OCI-M2 (cell line): ENCODE results near the gene LILRA6.
A peak's percentile ranks its signal among the peaks of the same experiment; 100 is the strongest.
"Not testable (repeated sequence)": the region's sequence is repeated elsewhere in the genome, so short reads cannot be mapped to it uniquely, and the experiment has no call there.

Experiments used
- DNase-seq: peaks from one replicate; lab custom pipeline; 2025; ENCODE audit not compliant: unreplicated experiment; lab: John Stamatoyannopoulos, UW

The LILRA6 gene

DNA sequence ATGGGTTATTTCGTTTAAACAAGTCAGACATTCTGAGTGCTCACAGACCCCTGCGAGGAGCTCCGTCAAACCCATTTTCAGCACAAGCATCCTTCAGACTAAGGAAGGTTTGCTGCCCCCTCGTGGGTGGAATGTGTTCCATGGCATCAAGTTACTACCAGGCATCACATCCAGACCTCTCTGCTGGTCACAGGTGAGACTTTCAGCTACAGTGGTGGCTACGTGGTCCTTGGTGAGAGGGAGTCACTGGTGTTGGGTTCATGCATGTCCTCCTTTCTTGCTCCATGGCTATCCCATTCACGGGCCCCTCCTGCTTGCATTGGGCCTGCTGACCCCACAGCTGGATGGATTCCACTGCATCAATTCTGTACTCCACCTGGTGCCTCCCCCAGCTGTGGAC lies 23.5 kb upstream of the LILRA6 start:
- peak; percentile 13 for DNase-seq

DNA sequence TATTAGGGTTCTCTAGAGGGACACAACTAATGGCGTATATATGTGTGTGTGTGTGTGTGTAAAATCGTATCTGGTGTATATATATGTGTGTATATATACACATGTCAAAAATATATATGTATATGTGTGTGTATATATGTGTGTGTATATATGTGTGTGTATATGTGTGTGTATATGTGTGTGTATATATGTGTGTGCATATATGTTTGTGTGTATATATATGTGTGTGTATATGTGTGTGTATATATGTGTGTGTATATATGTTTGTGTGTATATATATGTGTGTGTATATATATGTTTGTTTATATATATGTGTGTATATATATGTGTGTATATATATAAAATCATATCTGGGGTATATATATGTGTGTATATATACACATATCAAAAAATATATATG lies 19.9 kb upstream of the LILRA6 start:
- DNase-seq = no peak

DNA sequence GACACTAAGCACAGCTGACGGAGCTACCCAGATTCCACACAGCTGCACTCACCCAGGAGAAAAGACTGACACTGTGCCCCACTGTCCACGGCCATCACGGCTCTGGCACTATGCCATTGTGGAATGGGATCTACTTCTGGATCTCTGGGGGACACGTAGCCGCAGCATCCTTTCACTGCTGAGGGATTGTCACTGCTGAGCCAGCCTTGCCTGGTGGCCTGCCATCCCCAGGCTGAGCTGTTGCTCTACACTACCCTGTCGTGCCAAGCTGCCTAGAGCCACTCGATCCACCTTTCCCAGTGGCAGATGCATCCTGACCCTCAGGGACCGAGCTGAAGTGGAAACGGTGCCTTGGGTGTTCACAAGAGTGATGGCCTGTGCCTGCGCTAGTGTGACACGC lies 19.5 kb upstream of the LILRA6 start:
- DNase-seq = no peak

DNA sequence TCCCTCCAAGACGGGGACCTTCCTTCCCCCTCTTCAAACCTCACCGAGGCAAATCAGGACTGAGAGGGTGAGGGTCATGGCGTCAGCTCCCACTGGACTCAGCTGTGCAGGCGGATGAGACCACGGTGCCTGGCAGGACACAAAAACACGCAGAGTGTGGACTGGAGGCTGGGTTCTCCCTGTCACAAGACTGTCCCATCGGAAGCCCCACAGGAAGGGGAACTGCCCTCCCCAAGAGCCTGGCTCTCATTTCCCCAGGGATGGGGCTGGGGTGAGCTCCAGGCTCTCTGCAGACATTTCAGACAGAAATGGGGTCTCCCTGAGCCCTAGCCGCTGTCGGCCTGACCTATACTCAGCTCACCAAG lies 14.5 kb upstream of the LILRA6 start, which contains the start of gene LILRB5:
TSS of gene LILRB5 (minus strand) at position 158 of the 365 bp plus-strand sequence. CDS start at position 78, 80 bp downstream.
- DNase-seq = no peak

DNA sequence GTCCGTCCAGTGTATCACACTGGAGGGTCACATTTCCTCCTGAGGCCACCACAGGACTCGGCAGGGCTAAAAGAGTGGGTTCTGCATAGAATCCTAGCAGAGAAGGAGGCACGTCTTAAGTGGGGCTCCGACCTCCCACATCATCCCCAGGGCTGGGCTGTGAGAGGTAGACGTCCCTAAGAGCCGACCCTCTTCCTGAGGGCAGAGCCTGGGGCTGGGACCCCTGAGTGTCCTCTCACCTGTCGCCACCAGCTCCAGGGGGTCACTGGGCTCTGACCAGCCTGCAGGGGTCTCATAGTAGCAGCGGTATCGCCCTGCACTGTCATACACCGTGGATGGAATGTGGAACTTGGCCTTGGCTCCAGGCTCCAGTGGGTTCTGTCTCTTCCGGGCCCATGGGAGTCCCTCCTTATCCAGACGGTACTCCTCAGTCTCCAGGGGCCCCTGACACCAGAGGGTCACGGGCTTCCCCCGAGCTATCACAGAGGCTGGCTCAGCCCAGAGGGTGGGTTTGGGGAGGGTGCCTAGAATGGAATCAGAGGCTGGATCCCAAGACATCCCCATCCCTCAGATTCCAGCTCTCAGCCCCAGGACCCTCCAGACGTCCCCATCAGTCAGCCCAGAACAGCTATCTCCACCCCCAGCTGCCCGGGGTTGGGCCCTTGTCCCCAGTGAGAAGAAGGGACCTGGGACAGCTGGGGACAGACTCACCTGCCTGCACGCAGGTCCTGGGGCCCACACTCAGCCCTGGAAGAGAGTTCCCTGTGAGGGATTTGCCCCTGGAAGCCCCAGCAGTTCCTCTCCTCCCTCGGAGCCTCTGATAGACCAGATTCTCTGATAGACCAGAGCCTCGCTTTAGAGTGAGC lies 13.9 kb upstream of the LILRA6 start:
- no peak for DNase-seq

DNA sequence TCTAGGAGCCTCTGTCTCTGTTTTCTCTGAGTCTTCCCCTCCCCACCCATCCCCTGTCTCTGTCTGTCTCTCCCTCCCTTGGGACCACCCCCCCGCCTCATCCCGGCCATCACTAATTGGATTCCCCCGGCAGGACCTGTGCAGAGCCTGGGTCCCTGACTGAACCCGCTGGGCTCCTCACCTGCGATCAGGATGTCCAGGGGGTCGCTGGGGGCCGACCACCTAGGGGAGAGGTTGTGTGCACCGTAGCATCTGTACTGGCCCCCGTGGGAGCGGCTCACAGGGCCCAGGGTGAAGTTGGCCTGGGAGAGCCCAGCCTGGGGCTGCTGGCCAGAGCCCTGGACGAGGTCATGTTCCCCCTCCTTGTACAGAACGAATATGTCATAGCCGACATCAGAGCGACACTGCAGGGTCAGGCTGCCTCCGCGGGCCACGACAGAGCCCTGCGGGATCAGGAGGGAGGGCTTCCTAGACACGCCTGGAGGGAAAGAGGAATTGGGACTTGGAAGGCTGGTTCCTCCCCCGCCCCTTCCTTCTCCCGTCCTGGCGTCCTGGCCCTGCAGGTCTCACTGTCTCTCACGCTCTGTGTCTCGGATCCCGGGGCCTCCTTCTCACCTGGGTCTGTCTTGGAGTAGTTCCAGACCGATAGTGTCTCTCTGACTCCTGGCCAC lies 12.7 kb upstream of the LILRA6 start:
- DNase-seq = no peak

DNA sequence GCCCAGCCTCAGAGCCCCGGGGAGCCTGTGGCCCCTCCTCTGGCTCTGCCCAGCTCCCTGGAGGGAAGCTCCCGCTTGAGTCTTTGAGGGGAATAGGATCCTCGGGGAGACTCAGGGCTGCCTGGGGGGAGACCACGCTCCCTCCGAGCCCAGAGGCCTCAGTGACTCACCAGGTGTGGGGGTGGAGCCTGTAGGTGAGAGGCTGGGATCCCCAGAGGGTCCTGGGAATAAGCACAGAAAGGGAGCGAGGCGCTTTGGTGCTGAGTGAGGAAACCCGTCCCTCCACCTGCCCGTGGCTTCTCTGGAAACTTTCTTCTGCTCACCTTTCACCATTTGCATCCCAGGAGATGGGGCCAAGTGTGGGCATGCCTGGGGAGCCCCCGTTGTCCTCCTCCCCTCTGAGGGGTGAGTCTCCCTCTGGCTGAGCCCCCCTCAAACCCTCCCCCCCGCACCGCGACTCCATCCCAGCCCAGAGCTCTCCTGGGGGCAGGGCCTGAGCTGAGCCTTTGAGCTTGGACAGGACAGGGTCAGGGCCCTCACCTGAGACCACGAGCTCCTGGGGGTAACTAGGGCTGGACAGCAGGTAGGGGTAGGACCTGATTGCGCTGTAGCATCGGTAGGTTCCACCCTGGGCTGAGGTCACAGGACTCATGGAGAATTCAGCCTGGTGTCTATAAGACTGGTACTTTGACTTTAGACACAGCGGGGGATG lies 11.8 kb upstream of the LILRA6 start:
- DNase-seq = no peak

DNA sequence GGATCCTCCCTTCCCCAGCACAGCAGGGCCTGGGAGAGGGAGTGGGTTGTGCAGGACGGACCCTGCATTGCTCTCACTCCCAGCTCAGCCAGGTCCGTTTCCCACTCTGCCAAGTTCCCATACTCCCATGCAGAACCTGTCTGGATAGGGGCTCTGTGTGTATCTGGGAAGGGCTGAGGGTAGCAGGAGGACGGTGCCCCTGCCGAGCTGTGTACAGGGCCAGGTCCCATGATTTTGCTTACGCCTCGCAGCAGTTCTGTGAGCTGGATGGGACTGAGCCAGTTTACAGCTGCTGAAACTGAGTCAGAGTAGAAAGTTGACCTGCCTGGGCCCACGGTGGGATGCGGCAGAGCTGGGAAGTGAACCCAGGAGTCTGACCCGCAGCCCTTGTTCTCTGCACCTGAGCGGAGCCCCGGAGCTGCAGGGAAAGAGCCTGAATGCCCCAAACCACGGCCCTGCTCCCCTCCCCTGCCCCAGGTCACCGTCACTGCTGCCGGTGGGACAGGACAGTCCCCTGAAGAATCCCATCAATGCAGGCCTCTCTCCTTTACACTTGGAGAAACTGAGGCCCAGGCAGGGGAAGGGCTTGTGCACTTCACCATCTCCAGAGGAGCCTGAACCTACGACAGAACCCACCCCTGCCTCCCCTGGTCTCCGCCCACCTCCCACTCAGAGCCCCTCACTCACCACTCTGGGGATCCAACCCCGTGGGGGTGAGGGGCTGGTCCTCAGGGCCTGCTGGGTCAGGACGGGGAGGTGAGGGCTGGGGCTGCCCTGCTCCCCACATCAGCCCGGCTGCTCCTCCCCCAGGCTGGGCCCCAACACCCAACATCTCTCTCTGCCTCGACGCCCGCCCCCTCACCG lies 11.0 kb upstream of the LILRA6 start:
- DNase-seq = no peak

DNA sequence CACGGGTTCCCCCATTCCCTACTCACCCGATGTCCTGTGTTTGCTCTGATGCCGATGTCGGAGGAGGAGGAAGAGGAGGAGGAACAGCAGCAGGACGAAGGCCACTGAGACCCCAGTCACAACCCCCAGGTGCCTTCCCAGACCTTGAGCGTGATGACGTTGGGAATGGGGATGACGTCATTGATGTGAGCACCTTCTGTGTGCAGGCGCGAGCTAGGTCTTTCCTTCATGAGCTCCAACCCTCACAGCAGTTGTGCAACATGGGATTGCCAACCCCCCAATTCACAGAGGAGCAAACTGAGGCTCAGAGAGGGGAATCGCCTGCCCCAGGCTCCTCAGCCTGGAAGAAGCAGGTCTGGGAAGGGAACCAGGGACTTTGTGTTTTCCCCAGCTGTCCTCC lies 10.3 kb upstream of the LILRA6 start:
- no peak for DNase-seq

DNA sequence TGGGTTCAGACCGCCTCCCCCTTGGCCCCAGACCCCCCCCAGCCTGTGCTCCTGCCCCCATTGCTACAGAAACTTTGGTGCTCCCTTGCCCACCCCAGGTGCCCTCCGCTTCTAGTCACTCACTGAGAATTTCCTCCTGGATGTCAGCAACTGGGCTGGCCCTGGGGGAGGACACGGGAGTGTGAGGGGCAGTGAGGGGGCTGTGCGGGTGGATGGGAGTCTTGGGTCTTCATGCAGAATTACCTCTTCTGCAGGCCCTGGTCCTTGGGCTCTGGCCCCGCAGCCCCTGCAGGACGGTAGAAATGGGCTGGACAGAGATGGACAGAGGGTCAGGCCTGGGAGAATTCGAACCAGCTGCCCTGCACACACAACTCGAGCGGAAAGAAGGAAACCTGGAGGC lies 9.7 kb upstream of the LILRA6 start:
- DNase-seq = no peak

DNA sequence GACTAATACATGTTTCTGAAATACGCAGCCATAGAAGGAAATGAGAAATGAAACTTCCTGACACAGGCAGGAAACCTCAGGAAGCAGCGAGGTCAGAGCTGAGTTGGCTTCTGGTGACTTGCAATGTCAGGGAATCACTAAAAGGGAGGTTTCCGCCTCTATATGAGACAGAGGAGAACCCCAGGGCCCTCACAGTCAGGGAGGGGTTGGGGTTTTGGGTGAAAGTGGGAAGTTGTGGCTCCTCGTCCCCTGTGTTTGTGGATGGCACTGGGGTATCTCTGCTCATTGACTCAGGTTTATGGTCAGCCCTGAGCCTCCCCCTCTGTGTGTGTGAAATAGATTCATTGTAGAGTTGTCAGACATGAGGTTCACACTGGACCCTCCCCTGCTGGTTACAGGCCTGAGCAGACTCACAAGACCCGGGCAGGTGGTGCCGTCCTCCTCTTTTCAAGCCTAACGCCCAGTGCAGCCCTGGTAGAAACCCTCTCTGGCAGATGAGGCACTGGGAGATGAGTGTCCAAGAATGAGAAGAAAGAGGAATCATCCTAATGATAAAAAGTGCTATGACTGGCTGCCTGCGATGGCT lies 5.5 kb upstream of the LILRA6 start:
- no peak for DNase-seq

DNA sequence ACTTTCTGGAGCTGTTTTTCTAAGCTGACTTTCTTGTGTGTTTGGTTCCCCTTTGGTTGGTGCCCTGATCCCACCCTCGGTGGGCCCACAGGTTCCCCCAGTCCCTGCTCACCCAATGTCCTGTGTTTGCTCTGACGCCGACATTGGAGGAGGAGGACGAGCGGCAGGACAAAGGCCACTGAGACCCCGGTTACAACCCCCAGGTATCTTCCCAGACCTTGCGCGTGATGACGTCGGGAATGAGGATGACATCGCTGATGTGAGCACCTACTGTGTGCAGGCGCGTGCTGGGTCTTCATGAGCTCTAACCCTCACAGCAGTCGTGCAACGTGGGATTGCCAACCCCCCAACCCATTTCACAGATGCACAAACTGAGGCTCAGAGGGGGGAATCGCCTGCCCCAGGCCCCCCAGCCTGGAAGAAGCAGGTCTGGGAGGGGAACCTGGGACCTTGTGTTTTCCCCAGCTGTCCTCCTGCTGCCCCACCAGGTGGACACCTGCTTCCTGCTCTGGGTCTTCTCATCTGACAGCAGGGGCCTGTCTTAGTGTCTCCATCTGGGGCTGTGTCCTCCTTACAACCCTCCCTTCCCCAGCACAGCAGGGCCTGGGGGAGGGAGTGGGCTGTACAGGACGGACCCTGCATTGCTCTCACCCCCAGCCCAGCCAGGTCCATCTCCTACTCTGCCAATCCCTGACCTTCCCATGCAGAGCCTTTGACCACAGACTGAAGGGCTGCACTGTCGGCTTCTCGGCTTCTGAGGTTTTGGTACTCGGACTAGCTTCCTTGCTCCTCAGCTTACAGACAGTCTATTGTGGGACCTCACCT lies 4.7 kb upstream of the LILRA6 start:
- DNase-seq = no peak

DNA sequence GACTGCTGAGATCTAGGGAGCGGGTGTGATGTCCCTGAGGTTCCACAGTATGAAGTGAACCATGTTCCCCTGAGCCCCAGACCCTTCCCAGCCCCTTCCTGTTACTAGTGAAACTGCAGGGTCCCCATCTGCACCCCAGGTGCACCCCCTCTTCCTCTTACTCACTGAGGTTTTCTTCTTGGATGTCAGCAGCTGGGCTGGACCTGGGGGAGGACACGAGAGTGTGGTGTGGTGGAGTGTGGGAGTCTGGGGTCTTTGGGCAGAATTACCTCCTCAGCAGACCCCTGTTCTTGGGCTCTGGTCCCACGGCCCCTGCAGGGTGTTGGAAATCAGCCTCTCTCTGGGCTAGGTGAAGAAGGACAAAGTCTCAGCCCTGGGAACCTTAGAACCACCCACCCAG lies 3.3 kb upstream of the LILRA6 start:
- DNase-seq = no peak

DNA sequence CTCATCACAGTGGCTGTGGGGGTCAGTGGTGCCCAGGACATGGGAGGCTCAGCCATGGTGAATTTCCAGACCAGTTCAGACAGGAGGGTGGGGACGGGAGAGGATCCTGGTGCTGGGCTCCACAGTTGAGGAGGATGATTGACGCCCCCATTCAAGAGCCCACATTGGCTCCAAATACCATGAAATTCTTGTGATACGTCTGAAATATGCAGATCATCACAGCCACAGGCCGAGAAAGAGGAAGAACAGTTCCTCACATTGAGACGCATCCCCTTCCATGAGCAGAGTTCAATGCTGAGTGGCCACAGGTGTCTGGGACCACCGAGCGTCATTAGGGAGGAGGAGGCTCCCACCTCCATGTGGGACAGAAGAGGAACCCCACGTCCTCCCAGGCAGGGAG lies 1.2 kb upstream of the LILRA6 start:
- DNase-seq = not testable (repeated sequence)

DNA sequence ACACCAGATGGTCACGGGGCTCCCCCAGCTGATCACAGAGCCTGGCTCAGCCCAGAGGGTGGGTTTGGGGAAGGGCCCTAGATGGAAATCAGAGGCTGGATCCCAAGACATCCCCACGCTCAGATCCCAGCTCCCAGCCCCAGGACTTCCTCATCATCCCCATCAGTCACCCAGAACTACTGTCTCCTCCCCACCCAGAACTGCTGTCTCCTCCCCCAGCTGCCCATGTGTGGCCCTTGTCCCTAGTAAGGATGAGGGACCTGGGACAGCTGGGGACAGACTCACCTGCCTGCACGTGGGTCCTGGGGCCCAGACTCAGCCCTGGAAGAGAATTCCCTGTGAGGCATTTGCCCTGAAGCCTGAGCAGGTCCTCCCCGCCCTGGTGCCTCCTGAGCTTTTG lies 356 bp downstream of the LILRA6 start:
- not testable (repeated sequence) for DNase-seq

DNA sequence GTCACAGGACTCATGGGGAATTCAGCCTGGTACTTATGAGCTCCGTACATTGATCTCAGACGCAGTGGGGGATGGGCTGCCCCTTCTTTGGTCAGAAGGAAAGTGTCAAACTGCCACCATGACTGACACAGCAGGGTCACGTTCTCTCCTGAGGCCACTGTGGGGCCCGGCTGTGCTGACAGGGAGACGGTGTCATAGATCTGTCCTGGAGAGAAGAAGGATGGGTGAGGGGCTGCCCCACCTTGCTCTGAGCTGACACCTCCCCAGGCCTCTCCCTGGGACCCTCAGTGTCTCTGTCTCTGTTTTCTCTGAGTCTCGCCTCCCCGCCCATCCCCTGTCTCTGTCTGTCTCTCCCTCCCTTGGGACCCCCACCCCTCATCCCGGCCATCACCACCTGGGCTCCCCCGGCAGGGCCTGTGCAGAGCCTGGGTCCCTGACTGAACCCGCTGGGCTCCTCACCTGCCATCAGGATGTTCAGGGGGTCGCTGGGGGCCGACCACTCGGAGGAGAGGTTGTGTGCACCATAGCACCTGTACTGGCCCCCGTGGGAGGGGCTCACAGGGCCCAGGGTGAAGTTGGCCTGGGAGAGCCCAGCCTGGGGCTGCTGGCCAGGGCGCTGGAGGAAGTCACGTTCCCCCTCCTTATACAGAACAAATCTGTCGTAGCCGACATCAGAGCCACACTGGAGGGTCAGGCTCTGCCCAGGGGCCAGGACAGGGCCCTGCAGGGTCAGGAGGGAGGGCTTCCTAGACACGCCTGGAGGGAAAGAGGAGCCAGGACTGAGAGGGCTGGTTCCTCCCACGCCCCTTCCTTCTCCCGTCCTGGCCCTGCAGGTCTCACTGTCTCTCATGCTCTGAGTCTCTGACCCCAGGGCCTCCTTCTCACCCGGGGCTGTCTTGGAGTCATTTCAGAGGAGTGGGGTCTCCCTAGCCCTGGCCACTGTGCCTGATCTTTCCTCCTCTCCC lies 1.9 kb downstream of the LILRA6 start:
- DNase-seq = not testable (repeated sequence)

DNA sequence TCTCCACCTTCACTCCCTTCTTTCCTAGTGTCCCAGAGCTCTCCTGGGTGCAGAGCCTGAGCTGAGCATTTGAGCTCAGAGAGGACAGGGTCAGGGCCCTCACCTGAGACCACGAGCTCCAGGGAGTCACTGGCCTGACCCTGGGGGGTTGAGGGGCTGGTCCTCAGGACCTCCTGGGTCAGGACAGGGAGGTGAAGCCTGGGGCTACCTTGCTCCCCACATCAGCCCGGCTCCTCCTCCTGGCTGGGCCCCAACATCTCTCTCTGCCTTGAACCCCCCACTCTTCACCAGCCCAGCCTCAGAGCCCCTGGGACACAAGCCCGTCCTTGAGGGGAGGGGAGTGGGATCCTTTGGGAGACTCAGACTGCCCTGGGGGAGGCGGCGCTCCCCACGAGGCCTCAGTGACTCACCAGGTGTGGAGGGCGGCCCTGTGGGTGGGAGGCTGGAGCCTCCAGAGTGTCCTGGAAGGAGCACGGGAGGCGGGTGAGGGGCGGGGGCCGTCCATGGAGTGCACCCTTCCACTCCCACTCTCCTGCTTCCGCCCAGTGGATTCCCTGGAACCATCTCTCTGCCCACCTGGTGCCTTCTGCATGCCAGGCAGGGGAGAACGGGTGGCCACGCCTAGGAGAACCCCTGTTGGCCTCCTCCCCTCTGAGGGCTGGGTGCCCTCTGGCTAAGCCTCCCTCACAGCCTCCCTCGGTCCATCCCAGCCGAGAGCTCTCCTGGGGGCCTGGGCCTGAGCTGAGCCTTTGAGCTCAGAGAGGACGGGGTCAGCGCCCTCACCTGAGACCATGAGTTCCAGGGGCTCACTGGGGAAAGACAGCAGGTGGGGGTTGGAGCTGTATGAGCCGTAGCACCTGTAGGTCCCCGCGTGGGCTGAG lies 2.9 kb downstream of the LILRA6 start:
- DNase-seq = not testable (repeated sequence)

DNA sequence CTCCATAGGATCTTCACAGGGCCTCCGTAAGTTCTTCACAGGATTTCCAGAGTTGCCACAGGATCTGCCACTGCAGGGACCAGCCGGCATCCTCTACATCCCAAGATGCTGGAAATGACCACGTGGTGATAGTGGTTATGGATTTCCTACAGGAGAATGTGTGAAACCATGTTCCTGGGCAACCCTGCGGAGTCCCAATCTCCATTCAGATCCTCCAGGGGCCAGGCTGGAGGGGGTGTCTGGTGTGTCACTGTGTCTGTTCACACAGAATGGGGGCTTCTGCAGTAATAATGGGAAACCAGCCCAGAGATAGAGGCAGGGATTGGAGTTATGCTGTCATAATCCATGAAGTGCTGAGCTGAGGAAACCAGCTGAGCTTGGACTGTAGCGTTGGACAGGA lies 8.6 kb downstream of the LILRA6 start:
- DNase-seq = no peak
